Measurements from ENCODE around the gene TMEM181. TPM values are rescaled to one million over a fixed set of nuclear protein-coding genes. Genes with fewer than 3 reads are reported as not detected.

Gene TMEM181
- total and polyA plus RNA-seq, 2 of the 13 experiments (the other 11 are each of a cell fraction or from before 2014, with no cell fraction given): 59.1 to 108 TPM

DNA sequence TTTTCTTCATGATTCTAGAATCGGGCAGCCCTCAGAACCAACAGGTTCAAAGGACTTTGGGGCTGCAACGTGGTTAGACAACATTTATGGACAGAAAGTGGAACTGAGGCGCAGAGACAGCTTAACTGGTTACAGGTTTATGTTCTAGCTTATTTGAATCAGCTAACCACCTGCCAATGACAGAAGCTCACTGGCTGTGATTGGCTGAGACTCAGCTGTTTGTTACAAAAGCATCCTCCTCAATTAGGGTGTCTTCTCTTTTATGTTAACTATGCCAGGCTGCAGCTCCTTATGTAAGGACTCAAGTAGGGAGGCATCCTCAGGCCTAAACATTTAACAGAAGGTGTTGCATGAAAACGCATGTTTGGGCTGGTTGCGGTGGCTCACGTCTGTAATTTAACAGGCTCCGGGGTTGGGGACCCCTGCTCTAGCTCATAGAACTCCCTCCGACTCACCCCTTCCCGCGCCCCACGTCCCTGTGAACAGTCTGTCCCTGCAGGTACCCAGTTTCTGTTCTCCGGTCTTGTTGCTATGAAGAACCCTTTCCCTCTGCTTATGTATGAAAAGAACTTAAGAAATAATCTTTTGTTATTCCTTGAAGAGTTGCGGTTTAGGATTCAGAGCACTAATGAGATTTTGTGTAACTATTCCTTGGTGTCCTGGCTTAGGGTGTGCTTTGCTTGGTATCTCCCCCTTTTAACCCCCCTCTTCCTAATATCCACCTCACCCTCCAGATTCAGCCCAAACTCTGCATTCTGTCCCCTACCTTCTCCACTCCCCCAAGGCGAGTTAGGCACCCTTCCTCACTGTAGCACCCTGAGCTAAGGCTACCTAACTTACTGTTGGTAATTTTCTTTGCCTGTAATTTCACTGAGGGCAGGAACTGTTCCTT is 1.2 kb upstream of the TMEM181 start (continued):
- TF ChIP-seq, protein P1, sequence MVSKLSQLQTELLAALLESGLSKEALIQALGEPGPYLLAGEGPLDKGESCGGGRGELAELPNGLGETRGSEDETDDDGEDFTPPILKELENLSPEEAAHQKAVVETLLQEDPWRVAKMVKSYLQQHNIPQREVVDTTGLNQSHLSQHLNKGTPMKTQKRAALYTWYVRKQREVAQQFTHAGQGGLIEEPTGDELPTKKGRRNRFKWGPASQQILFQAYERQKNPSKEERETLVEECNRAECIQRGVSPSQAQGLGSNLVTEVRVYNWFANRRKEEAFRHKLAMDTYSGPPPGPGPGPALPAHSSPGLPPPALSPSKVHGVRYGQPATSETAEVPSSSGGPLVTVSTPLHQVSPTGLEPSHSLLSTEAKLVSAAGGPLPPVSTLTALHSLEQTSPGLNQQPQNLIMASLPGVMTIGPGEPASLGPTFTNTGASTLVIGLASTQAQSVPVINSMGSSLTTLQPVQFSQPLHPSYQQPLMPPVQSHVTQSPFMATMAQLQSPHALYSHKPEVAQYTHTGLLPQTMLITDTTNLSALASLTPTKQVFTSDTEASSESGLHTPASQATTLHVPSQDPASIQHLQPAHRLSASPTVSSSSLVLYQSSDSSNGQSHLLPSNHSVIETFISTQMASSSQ (IDR thresholded peaks at IDR 0.05; ENCODE audit: low read depth): no peak
- TF ChIP-seq, protein P1 (CRISPR knock-in tag; IDR thresholded peaks at IDR 0.05; ENCODE audit: borderline replicate concordance): no peak
- no peak for TF ChIP-seq HOXD1 (CRISPR knock-in tag; IDR thresholded peaks at IDR 0.05)
- TF ChIP-seq, protein P2, sequence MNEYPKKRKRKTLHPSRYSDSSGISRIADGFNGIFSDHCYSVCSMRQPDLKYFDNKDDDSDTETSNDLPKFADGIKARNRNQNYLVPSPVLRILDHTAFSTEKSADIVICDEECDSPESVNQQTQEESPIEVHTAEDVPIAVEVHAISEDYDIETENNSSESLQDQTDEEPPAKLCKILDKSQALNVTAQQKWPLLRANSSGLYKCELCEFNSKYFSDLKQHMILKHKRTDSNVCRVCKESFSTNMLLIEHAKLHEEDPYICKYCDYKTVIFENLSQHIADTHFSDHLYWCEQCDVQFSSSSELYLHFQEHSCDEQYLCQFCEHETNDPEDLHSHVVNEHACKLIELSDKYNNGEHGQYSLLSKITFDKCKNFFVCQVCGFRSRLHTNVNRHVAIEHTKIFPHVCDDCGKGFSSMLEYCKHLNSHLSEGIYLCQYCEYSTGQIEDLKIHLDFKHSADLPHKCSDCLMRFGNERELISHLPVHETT (CRISPR knock-in tag; conservative IDR thresholded peaks at IDR 0.05): no peak
- TF ChIP-seq REL (CRISPR knock-in tag; conservative IDR thresholded peaks at IDR 0.05): no peak
- no peak for TF ChIP-seq PRMT3 (CRISPR knock-in tag; IDR thresholded peaks at IDR 0.05; ENCODE audit: borderline replicate concordance, low read depth)

Measured in HepG2 (cell line).